HFFc6 (cell line): ENCODE measurements around the gene SDK2. TPM values are rescaled to one million over a fixed set of nuclear protein-coding genes. Genes with fewer than 3 reads are reported as not detected.

ENCODE experiments used
- DNase-seq: peaks from one replicate; pipeline ENCODE4 v3.0.0-alpha.2; 2018
- H3K27ac Mint-ChIP-seq: 2 replicates; pipeline ENCODE4 v1.8.0; 2020; ENCODE audit warnings: mild to moderate bottlenecking, mixed read lengths
- H3K27me3 Mint-ChIP-seq: 2 replicates; pipeline ENCODE4 v1.8.0; 2021; ENCODE audit warnings: mild to moderate bottlenecking, moderate library complexity, mixed read lengths; ENCODE audit not compliant: insufficient read depth
- H3K36me3 Mint-ChIP-seq: 2 replicates; pipeline ENCODE4 v1.8.0; 2021; ENCODE audit warnings: low read depth, mixed read lengths
- H3K4me1 Mint-ChIP-seq: 2 replicates; pipeline ENCODE4 v1.8.0; 2020; ENCODE audit warnings: low read depth, mixed read lengths
- H3K4me3 Mint-ChIP-seq: 2 replicates; pipeline ENCODE4 v1.8.0; 2020; ENCODE audit warnings: mild to moderate bottlenecking, moderate library complexity, mixed read lengths
- H3K9me3 Mint-ChIP-seq: 2 replicates; pipeline ENCODE4 v1.8.0; 2020; ENCODE audit warnings: mild to moderate bottlenecking, mixed read lengths
- CTCF ChIP-seq: fragments of 200-600 bp; sonication (generic); IDR thresholded peaks from 2 replicates; pipeline ENCODE4 v1.5.0; 2021; ENCODE audit warnings: antibody characterized with exemption, mild to moderate bottlenecking
- total RNA-seq, 6 experiments: library from RNA; stranded (reverse); fragmentation: NEBNext Ultra II Directional; extraction: Animal tissue kit (Norgen Biotek cat#: 25700); gene quantifications; 2 replicates in 1 of 6; 3 replicates in 5 of 6; pipeline ENCODE4 v1.2.3, GENCODE V29; 2021

SDK2 gene
- total RNA-seq, 6 experiments from 2014 or later = 0.03 TPM; not detected in 4

- TF ChIP-seq CTCF = no peak
- no peaks in the 10 kb centered on the region; the same call in 1 of the 2 replicates for H3K27me3 Mint-ChIP-seq
- no peak overlapping the region for H3K27ac Mint-ChIP-seq
- H3K36me3 Mint-ChIP-seq = no peaks in the 10 kb centered on the region; the same call in 1 of the 2 replicates
- no peaks in the 10 kb centered on the region for H3K4me1 Mint-ChIP-seq
- no peak for DNase-seq
- H3K4me3 Mint-ChIP-seq = no peak overlapping the region
- peaks cover 36% of the 10 kb centered on the region for H3K9me3 Mint-ChIP-seq
These were observed 27.9 kb downstream of the SDK2 start for GRCh38 chr17:73616120-73616872.

- peaks cover 48% of the 10 kb centered on the region for H3K9me3 Mint-ChIP-seq
- peaks cover 4% of the 10 kb centered on the region for H3K27me3 Mint-ChIP-seq
- no peak overlapping the region for H3K4me3 Mint-ChIP-seq
- H3K27ac Mint-ChIP-seq = no peak overlapping the region
- no peaks in the 10 kb centered on the region; the same call in 1 of the 2 replicates for H3K36me3 Mint-ChIP-seq
- no peak for TF ChIP-seq CTCF
- no peak for DNase-seq
- H3K4me1 Mint-ChIP-seq = no peaks in the 10 kb centered on the region
These were observed 30.0 kb downstream of the SDK2 start for GRCh38 chr17:73614256-73614655.

GRCh38 chr17:73613271-73614233, 30.7 kb downstream of the SDK2 start:
- no peak overlapping the region for H3K27ac Mint-ChIP-seq
- no peaks in the 10 kb centered on the region; the same call in 1 of the 2 replicates for H3K36me3 Mint-ChIP-seq
- TF ChIP-seq CTCF = no peak
- H3K9me3 Mint-ChIP-seq = peaks cover 51% of the 10 kb centered on the region
- H3K27me3 Mint-ChIP-seq = peaks cover 4% of the 10 kb centered on the region
- no peak overlapping the region for H3K4me3 Mint-ChIP-seq
- no peak for DNase-seq
- H3K4me1 Mint-ChIP-seq = no peaks in the 10 kb centered on the region

- DNase-seq = no peak
- Mint-ChIP-seq H3K36me3 (no peaks in the 10 kb centered on the region), H3K4me3 (no peak overlapping the region), H3K4me1 (no peaks in the 10 kb centered on the region), H3K9me3 (peaks cover 53% of the 10 kb centered on the region), H3K27me3 (peaks cover 4% of the 10 kb centered on the region), H3K27ac (no peak overlapping the region)
- no peak for TF ChIP-seq CTCF
These were observed 32.2 kb downstream of the SDK2 start for GRCh38 chr17:73612031-73612472.

GRCh38 chr17:73611630-73612029, 32.6 kb downstream of the SDK2 start:
- Mint-ChIP-seq H3K27ac (no peak overlapping the region), H3K36me3 (no peaks in the 10 kb centered on the region), H3K4me1 (no peaks in the 10 kb centered on the region), H3K9me3 (peaks cover 49% of the 10 kb centered on the region), H3K4me3 (no peak overlapping the region), H3K27me3 (peaks cover 4% of the 10 kb centered on the region)
- DNase-seq = no peak
- no peak for TF ChIP-seq CTCF
